KBM-7 (cell line): ENCODE results near the gene TRA2B.

Experiments used
- DNase-seq: peaks from one replicate; pipeline ENCODE4 v3.0.0-alpha.2; 2015
- in situ Hi-C: fragments of 300-500 bp; cut with MboI; formaldehyde crosslinking; loops from 2 replicates; pipeline ENCODE4 v1.14.3; 2020; ENCODE audit warnings: low sequenced_read_pairs, low pct_unique_long_range_greater_than_20kb, mixed read lengths

The TRA2B gene

GRCh38 chr3:185937689-185938374 lies at the start of gene TRA2B:
TSS of gene TRA2B (minus strand) at chr3:185938014. CDS start at chr3:185937860, 154 bp downstream.
- in situ Hi-C loops: no loop called here
- DNase-seq: peak; percentile 99

GRCh38 chr3:185986198-185986777 lies 48.5 kb upstream of the TRA2B start:
- in situ Hi-C loops: loop anchor here (10.0 to 25.0 kb wide), 2 partner anchors 269 to 551 kb away; partner anchors contain the start of gene CRYGS
- DNase-seq: no peak

- in situ Hi-C loops: loop anchor here (10.0 to 25.0 kb wide), 2 partner anchors 271 to 553 kb away; partner anchors contain the start of gene CRYGS
- DNase-seq: no peak
These were observed 46.4 kb upstream of the TRA2B start for GRCh38 chr3:185984203-185984602.

- in situ Hi-C loops: loop anchor here (10.0 to 25.0 kb wide), 2 partner anchors 271 to 554 kb away; partner anchors contain the start of gene CRYGS
- DNase-seq: peak; percentile 71
These were observed 45.8 kb upstream of the TRA2B start for GRCh38 chr3:185983495-185984141.

- in situ Hi-C loops: loop anchor here (10.0 to 25.0 kb wide), 2 partner anchors 272 to 555 kb away; partner anchors contain the start of gene CRYGS
- no peak for DNase-seq
These were observed 44.8 kb upstream of the TRA2B start for GRCh38 chr3:185982632-185983031.

- in situ Hi-C loops: loop anchor here (10.0 to 25.0 kb wide), 2 partner anchors 273 to 556 kb away; partner anchors contain the start of gene CRYGS
- DNase-seq: no peak
These were observed 43.8 kb upstream of the TRA2B start for GRCh38 chr3:185981621-185982020.

- DNase-seq: no peak
- in situ Hi-C loops: loop anchor here (10.0 to 25.0 kb wide), 2 partner anchors 275 to 558 kb away; partner anchors contain the start of gene CRYGS
These were observed 41.9 kb upstream of the TRA2B start for GRCh38 chr3:185979721-185980121.

- in situ Hi-C loops: loop anchor here (25.0 kb wide), 1 partner anchor 559 kb away; the partner anchor contains the start of gene CRYGS
- DNase-seq: no peak
These were observed 40.7 kb upstream of the TRA2B start for GRCh38 chr3:185978516-185978915.

GRCh38 chr3:185977679-185978040 lies 39.8 kb upstream of the TRA2B start:
- DNase-seq: no peak
- in situ Hi-C loops: loop anchor here (25.0 kb wide), 1 partner anchor 560 kb away; the partner anchor contains the start of gene CRYGS

GRCh38 chr3:185976977-185977678 lies 39.3 kb upstream of the TRA2B start:
- peak; percentile 88 for DNase-seq
- in situ Hi-C loops: loop anchor here (25.0 kb wide), 1 partner anchor 560 kb away; the partner anchor contains the start of gene CRYGS

GRCh38 chr3:185976100-185976499 lies 38.3 kb upstream of the TRA2B start:
- in situ Hi-C loops: loop anchor here (25.0 kb wide), 1 partner anchor 561 kb away; the partner anchor contains the start of gene CRYGS
- no peak for DNase-seq

- DNase-seq: no peak
- in situ Hi-C loops: no loop called here
These were observed 33.8 kb upstream of the TRA2B start for GRCh38 chr3:185971579-185971978.

- no peak for DNase-seq
- in situ Hi-C loops: no loop called here
These were observed 30.4 kb upstream of the TRA2B start for GRCh38 chr3:185968168-185968567.

GRCh38 chr3:185966655-185967054 lies 28.8 kb upstream of the TRA2B start:
- in situ Hi-C loops: no loop called here
- no peak for DNase-seq

- DNase-seq: no peak
- in situ Hi-C loops: no loop called here
These were observed 27.7 kb upstream of the TRA2B start for GRCh38 chr3:185965496-185965895.

GRCh38 chr3:185961675-185962232 lies 23.9 kb upstream of the TRA2B start:
- DNase-seq: no peak
- in situ Hi-C loops: no loop called here

GRCh38 chr3:185960522-185961288 lies 22.9 kb upstream of the TRA2B start:
- DNase-seq: no peak
- in situ Hi-C loops: no loop called here
